OCI-LY3 (cell line): ENCODE results near the gene SLC25A2.
"Not testable (repeated sequence)": the region's sequence is repeated elsewhere in the genome, so short reads cannot be mapped to it uniquely, and the experiment has no call there.

Experiments used
- EZH2phosphoT487 ChIP-seq: fragments of 200-600 bp; shearing (Covaris generic); IDR thresholded peaks from 2 replicates; pipeline ENCODE4 v1.6.1; 2018; ENCODE audit warnings: antibody characterized with exemption, mixed run types, low read depth
- TF ChIP-seq, protein P1 (sequence below): fragments of 200-600, 300-600 bp; sonication (generic); IDR thresholded peaks from 2 replicates; pipeline ENCODE4 v1.5.1; 2014; ENCODE audit warnings: antibody characterized with exemption, low read length, low read depth

- TF ChIP-seq, protein P1, sequence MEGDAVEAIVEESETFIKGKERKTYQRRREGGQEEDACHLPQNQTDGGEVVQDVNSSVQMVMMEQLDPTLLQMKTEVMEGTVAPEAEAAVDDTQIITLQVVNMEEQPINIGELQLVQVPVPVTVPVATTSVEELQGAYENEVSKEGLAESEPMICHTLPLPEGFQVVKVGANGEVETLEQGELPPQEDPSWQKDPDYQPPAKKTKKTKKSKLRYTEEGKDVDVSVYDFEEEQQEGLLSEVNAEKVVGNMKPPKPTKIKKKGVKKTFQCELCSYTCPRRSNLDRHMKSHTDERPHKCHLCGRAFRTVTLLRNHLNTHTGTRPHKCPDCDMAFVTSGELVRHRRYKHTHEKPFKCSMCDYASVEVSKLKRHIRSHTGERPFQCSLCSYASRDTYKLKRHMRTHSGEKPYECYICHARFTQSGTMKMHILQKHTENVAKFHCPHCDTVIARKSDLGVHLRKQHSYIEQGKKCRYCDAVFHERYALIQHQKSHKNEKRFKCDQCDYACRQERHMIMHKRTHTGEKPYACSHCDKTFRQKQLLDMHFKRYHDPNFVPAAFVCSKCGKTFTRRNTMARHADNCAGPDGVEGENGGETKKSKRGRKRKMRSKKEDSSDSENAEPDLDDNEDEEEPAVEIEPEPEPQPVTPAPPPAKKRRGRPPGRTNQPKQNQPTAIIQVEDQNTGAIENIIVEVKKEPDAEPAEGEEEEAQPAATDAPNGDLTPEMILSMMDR, result not testable (repeated sequence)
- TF ChIP-seq EZH2phosphoT487, result not testable (repeated sequence)
These were observed 37.0 kb upstream of the SLC25A2 start for GRCh38 chr5:141340781-141341354.
